ENCODE data around the gene CSMD2.

CSMD2 gene

DNA sequence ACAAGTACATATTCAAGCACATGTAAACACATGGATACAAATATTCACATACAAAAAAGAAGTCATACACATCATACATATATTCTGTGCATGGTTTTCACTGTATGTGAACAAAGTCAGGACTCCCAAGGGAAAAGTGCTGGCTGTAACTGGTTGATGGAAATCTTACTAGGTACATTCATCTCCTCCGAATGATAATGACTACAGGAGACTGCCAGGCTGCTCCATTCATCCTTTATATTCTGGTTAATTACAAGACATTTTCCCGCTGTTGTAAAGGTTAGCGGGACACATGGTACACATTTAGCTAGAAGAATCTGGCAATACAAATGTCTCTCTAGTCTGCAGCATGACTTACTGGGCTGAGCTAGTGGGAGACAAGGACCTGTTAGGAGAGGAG, 327.4 kb downstream of the CSMD2 start:
- DNase-seq (ENCODE audit: low read depth) = no peak
- TF ChIP-seq, protein P1, sequence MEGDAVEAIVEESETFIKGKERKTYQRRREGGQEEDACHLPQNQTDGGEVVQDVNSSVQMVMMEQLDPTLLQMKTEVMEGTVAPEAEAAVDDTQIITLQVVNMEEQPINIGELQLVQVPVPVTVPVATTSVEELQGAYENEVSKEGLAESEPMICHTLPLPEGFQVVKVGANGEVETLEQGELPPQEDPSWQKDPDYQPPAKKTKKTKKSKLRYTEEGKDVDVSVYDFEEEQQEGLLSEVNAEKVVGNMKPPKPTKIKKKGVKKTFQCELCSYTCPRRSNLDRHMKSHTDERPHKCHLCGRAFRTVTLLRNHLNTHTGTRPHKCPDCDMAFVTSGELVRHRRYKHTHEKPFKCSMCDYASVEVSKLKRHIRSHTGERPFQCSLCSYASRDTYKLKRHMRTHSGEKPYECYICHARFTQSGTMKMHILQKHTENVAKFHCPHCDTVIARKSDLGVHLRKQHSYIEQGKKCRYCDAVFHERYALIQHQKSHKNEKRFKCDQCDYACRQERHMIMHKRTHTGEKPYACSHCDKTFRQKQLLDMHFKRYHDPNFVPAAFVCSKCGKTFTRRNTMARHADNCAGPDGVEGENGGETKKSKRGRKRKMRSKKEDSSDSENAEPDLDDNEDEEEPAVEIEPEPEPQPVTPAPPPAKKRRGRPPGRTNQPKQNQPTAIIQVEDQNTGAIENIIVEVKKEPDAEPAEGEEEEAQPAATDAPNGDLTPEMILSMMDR (IDR thresholded peaks at IDR 0.05; ENCODE audit: control insufficient read depth, extremely low read depth, insufficient read depth) = no peak
- H3K4me3 ChIP-seq (ENCODE audit: low read depth, low read length) = no peak overlapping the region

DNA sequence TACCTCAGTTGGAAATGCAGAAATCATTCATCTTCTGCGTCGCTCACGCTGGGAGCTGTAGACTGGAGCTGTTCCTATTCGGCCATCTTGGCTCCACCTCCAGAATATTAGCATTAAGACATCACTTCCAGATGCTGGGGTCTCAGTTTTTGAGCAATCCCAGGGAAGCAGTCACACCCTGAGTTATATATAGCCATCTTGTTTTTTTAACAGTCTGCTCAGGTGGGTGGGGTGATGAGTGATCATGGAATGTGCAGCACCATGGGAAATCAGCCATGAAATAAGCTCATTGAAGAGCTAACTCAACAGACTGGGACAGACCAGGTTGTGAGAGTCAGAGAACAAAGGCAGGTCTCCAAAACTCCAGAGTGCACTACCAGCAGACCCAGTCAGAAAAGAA, 328.1 kb downstream of the CSMD2 start:
- no peak for DNase-seq (ENCODE audit: low read depth)
- H3K4me3 ChIP-seq (ENCODE audit: low read depth, low read length) = no peak overlapping the region
- TF ChIP-seq, protein P1 (IDR thresholded peaks at IDR 0.05; ENCODE audit: control insufficient read depth, extremely low read depth, insufficient read depth) = no peak

DNA sequence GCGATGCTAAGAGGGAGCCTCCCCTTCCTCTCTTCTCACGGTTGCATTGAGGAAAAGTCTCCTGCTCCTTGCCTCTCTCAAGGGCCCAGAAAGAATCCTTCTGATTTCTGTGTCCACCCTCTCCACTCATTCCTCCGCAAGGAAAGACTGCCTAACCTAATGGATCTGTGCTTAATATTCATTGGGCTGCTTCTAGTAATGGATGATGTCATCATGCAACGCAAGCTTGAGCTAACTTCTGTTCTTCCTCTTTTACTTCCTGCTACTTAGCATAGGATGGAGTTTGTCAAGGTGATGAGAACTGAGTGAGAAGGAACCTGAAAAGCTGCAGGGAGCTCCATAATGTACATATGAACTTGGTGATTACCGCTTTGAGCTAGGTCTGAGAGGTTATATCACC, 336.4 kb downstream of the CSMD2 start:
- no peak for DNase-seq (ENCODE audit: low read depth)
- TF ChIP-seq, protein P1 (IDR thresholded peaks at IDR 0.05; ENCODE audit: control insufficient read depth, extremely low read depth, insufficient read depth) = no peak
- no peak overlapping the region for H3K4me3 ChIP-seq (ENCODE audit: low read depth, low read length)

DNA sequence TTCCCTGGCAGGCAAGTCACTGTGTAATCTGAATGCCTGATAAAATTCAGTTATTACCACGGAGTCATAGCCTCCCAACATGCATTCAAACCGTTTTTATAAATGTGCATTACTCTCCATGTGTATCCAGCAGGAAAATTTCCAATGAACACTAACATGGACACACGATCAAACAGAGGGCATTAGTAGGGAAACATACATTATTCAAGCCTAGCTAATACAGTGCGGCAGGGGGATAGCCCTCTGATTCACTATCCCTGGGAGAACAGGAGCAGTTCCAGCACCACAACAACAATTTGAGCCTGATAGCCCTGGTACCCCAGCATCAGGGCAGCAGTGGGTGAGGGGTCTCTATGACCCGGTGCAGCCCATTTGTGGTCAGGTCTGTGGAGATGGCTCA, 337.0 kb downstream of the CSMD2 start:
- no peak for DNase-seq (ENCODE audit: low read depth)
- no peak overlapping the region for H3K4me3 ChIP-seq (ENCODE audit: low read depth, low read length)
- TF ChIP-seq, protein P1 (IDR thresholded peaks at IDR 0.05; ENCODE audit: control insufficient read depth, extremely low read depth, insufficient read depth) = no peak

DNA sequence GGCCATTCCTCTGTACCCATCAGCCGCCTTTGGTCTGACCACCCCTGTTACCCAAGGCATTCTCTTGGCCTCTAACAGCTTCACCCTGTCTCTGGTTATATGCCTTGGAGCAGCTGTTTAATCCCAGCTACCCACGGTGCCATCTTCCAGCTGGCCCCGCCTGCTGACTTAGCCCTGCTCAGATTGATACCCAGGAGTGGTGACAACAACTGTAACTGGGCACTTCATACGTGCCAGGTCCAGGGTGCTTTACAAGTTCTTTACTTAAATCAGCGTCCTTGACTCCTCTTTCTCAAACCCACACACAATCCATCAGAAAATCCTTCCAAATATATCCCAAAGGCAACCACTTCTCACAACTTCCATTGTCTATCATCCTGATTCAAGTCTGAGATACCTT, 338.3 kb downstream of the CSMD2 start:
- no peak overlapping the region for H3K4me3 ChIP-seq (ENCODE audit: low read depth, low read length)
- DNase-seq (ENCODE audit: low read depth) = no peak
- TF ChIP-seq, protein P1 (IDR thresholded peaks at IDR 0.05; ENCODE audit: control insufficient read depth, extremely low read depth, insufficient read depth) = no peak

DNA sequence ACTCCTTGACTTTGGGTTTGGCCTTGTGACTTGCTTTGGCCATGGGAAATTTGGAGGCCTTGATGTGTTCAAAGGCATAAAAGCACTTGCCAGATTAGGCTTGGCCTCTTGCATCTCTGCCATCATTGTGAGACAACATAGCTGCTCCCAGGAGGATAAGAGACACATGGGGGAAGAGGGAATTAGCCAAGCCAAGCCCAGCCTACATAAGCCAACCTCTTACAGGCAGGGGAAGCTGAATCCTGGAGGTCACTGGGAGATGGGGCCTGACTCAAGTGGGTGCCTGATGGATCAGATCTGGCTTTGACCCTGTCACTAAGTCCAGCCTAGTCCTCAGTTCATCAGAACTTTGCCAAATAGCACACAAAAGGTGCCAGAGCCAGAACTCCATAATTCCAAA, 338.7 kb downstream of the CSMD2 start:
- no peak for DNase-seq (ENCODE audit: low read depth)
- TF ChIP-seq, protein P1 (IDR thresholded peaks at IDR 0.05; ENCODE audit: control insufficient read depth, extremely low read depth, insufficient read depth) = no peak

DNA sequence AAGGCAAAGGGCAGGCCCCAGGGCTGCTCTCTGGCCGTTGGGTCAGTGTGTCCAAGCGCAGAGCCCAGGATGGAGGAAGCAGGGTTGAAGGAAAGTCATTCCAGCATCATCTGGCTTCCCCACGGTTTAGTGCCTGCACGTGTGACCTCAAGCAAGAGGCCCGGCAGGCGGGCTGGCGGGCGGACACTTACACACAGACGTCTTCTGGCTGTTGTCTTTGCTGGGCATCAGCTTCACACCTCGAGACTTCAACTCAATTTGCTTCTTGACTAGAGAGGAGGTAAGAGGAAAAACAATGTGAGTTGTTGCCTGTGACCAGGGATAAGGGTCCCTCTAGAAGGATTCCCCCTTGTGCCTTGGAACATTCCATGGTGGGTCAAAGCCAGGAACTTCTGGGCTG, 339.5 kb downstream of the CSMD2 start:
- no peak for DNase-seq (ENCODE audit: low read depth)
- TF ChIP-seq, protein P1 (IDR thresholded peaks at IDR 0.05; ENCODE audit: control insufficient read depth, extremely low read depth, insufficient read depth) = no peak
- no peak overlapping the region for H3K4me3 ChIP-seq (ENCODE audit: low read depth, low read length)

More for the DNA sequence above, 338.7 kb downstream of the CSMD2 start:
- H3K4me3 ChIP-seq (ENCODE audit: low read depth, low read length) = no peak overlapping the region

All from LNCaP clone FGC (cell line).